GM21529 (cell line): ENCODE measurements around the gene POLRMT.

Experiments
- ATAC-seq: cut with Tn5 transposase; IDR thresholded peaks from one replicate; pipeline ENCODE4 v1.9.1; 2021; ENCODE audit not compliant: unreplicated experiment

The POLRMT gene

GRCh38 chr19:663682-664117 lies 30.4 kb upstream of the POLRMT start:
- no peak for ATAC-seq

- peak; percentile 54 for ATAC-seq
Measured at GRCh38 chr19:662962-663681, 29.8 kb upstream of the POLRMT start, which contains the start of gene RNF126. Gene RNF126 (minus strand): TSS chr19:663214. CDS start chr19:663121, 93 bp downstream.

GRCh38 chr19:662207-662961 lies 29.0 kb upstream of the POLRMT start:
- ATAC-seq, result peak; percentile 6

- no peak for ATAC-seq
Measured at GRCh38 chr19:661427-662196, 28.3 kb upstream of the POLRMT start.

- ATAC-seq, result no peak
Measured at GRCh38 chr19:660793-661426, 27.6 kb upstream of the POLRMT start.

GRCh38 chr19:658916-659839 lies 25.8 kb upstream of the POLRMT start:
- ATAC-seq, result no peak

GRCh38 chr19:658059-658839 lies 24.9 kb upstream of the POLRMT start:
- no peak for ATAC-seq

GRCh38 chr19:657611-658010 lies 24.3 kb upstream of the POLRMT start:
- ATAC-seq, result no peak

- no peak for ATAC-seq
Measured at GRCh38 chr19:656751-657559, 23.6 kb upstream of the POLRMT start.

- ATAC-seq, result no peak
Measured at GRCh38 chr19:655691-656090, 22.4 kb upstream of the POLRMT start.

- ATAC-seq, result no peak
Measured at GRCh38 chr19:653425-653824, 20.1 kb upstream of the POLRMT start.

GRCh38 chr19:652467-653389 lies 19.4 kb upstream of the POLRMT start:
- no peak for ATAC-seq

GRCh38 chr19:651991-652390 lies 18.7 kb upstream of the POLRMT start:
- ATAC-seq, result no peak

GRCh38 chr19:651114-651818 lies 17.9 kb upstream of the POLRMT start:
- ATAC-seq, result no peak

- ATAC-seq, result no peak
Measured at GRCh38 chr19:650121-650520, 16.8 kb upstream of the POLRMT start.

GRCh38 chr19:648904-649801 lies 15.8 kb upstream of the POLRMT start:
- ATAC-seq, result no peak
